HT-29 (cell line): ENCODE measurements around the gene ERGIC2. TPM values are rescaled to one million over a fixed set of nuclear protein-coding genes. Genes with fewer than 3 reads are reported as not detected.

ENCODE experiments used
- DNase-seq: peaks from one replicate; pipeline ENCODE4 v3.0.0-alpha.2; 2015; ENCODE audit warnings: low spot score
- total RNA-seq: library from RNA; depleted of rRNA; stranded (reverse); fragments of >200 nt; shearing (Covaris generic); gene quantifications from 2 replicates; pipeline ENCODE4 v1.2.3, GENCODE V29; 2014

The ERGIC2 gene
- total RNA-seq, 1 experiment from 2014 or later, result 25.2 TPM

DNA sequence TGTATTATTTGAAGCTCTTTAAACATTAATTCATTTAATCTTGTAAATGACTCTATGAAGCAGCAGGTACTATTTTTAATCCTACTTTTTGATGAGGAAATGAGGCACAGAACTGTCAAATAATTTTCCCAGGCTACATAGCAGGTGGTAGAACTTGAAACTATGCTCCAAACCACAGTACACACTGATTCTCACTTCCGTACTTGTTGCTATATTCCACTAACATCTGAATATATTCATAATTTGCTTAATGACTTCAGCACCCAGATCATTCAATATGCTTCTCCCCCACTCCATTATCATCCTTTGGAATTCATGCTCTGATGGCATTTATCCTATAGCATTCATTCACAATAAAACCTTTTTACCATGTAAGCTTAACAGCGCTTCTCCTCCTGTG, 4.9 kb downstream of the ERGIC2 start:
- no peak for DNase-seq

DNA sequence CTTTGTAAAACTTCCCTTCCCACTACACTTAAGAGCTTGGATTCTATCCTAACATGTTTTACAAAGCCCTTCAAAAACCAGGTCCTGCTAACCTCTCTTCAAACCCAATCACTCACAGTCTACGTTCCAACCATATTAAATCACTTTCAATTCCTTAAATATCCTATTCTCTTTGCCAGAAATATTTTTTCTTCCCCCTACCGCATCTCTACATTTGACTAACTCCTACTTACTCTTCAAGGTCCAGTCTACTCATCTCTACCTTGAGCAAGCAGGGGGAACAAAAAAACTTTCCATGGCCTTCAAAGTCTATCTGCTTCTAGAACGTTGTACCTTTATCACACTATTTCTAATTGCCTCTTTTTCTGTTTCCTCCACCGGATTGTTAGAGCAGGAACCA, 6.1 kb downstream of the ERGIC2 start:
- DNase-seq, result no peak

DNA sequence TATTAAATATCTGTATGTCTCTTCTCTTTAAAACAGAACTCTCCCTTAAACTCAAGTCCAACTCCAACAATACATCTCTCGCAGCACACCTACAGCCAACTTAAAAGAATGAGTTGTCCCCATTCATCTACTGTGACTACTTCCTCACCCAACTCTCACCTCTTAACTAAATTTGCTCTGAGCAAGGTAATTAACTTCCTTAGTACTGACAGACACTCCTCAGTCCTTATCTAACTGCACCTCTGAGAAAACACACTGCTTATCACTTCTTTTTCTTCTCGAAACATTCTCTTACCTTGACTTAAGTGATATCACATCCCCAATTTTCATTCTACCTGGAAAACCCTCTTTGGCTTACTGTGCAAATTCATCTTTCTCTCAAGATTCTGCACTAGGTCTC, 7.0 kb downstream of the ERGIC2 start:
- no peak for DNase-seq

DNA sequence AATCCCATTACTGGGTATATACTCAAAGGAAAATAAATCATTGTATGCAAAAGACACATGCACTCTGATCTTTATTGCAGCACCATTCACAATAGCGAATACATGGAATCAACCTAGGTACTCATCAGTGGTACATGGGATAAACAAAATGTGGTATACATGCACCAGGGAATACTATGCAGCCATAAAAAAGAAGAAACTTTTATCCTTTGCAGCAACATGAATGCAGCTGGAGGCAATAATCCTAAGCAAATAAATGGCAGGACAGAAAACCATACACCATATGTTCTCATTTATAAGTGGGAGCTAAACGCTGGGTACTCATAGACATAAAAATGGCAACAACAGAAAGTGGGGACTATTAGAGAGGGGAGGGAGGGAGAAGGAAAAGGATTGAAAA, 15.9 kb downstream of the ERGIC2 start:
- DNase-seq, result no peak

DNA sequence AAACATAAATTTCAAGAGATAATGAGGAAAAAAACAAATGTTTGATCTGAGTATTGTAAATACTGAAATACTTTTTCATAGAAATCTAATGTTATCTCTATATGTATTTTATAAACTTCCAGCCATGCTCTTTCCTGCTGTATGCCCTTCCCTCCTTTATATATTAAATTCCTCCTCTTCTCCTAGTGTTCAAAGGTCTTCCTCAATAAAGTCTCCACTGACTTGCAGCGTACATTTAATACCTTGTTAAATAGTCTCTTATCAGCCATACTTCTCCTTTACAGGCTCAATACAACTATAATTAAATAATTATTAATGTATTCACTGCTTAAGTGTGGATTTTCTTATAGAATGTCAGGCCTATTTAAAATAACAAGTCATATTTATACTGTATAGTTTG, 26.0 kb downstream of the ERGIC2 start:
- DNase-seq, result peak; percentile 11

DNA sequence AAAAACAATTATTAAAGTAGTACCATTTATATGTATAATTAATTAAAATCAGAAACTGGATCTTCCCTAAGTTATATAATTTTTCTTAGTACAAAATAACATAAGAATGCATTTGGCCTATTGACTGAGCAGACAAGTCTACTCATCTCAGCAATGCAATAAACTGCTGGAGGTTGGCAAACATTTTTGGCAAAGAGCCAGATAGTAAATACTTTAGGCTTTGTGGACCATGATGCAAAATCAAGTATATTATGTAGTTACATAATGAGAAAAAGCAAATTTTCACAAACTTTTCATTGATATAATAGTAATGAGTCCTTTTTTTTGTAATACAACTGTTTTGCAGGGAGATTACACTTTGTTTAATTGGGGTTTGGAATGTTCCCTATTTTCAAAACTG, 30.9 kb downstream of the ERGIC2 start:
- DNase-seq, result peak; percentile 55

DNA sequence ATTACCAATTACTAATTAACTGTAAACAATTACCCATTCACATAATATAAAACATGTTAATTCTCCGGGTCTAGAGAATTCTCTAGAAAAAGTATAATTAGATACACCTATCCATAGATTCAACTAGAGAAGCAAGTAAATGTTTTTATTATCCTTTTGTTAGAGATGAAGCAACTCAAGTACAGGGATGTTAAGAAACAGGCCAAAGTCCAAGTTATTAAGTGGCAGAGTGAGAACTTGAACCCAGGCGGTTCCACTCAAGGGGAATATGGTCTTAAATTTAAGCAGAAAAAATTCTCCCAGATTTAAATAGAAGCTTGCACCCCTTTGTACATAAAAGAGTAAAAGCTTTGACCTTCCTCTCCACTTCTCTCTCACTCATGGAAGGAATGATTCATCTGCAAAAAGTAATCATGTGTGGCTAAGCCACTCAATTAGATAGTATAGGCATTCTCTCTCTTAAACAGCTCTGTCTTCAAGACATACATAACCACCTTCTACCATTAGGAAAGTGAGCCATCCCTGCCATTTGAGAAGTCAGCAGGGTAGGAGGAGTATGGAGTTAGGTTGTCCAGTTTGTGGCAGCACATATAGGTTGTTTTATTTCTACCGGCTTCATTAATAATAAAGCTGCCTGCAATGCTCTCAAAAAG, 34.1 kb downstream of the ERGIC2 start:
- peak; percentile 5 for DNase-seq

DNA sequence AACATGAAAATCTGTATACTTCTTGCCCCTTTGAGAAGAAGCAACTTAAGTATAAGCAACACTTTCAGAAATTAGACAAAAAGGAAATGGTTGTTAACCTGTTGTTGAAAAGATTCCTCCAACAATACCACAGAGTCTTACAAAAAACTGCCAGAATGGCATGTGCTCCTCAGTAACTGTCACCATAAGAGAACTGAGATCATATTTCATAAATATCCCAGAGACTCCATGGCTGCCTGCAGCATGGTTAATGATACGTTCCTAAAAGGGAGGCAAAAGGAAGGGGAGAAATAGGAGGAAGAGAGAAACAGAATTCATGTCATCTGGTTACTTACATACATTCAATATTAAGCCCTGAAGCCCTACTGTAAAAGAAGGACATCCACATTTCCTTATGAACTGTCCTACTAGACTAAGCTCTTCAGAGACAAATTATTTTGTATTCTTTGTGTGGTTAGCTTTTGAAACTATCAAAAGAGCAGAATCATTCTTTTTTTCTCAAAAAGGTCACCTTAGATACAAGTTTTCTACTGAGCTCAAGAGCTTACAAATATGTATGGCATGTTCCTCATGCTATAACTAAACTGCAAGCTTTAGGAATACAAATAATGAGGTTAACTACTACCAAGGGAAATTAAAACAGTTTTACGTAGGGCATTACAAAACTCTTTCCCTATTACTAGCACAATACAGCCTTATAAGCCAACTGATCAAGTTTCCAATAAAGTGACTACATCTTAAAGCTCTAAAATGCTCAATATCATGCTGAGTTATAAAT, 37.8 kb downstream of the ERGIC2 start:
- DNase-seq, result no peak

DNA sequence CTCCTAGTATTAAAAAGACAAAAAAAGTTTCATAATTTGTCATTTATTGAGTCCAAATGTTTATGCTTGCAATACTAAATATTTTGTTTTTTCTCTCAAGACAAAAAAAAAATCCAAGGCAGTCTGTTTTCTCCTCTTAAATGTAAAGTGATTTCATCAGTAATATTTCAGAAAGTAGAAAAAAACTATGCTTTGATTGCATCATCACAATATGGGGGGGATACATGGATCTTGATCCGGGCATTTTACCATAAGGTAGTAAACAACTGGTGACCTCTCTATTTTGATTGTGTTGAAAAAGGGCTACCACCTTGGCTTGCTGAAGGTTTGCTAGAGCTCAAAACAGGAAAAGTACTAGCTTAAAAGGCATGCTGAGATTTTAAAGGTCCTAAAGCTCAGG, 43.6 kb downstream of the ERGIC2 start:
- no peak for DNase-seq

DNA sequence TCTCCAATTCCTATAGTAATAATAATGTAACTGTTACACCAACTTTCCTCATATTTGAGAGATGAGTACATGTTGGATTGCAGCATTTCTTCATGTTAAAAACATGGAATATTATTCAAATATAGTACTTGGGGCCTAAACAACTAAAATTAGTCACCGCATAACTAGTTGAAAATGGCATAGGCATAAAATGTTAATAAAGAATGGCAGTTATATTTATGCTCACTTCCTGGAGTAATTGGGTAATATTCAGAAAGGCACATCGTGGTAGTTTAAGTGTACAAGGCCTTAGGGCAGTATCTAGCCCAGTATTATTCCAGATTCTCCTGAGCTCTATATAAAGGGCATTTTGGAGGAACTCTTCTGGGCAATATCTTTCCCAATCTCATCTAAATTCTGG, 46.0 kb downstream of the ERGIC2 start:
- no peak for DNase-seq

DNA sequence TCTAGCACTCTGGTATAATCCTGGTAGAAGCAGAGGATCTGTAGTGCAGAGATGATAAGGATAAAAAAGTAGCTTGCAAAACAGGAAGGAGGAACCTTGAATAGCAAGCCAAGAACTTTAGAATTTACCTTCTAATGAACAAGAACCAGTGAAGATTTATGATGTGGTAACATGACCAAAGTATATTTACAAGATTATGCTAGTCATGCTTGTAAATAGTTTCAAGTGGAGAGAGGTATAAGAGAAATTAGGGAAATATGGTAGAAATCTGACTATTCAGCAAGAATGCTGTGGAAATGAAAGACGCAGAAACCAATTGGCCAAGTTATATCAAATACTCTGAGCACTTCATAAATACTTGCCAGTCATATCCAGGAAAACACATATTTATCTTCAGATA, 47.8 kb downstream of the ERGIC2 start:
- no peak for DNase-seq

DNA sequence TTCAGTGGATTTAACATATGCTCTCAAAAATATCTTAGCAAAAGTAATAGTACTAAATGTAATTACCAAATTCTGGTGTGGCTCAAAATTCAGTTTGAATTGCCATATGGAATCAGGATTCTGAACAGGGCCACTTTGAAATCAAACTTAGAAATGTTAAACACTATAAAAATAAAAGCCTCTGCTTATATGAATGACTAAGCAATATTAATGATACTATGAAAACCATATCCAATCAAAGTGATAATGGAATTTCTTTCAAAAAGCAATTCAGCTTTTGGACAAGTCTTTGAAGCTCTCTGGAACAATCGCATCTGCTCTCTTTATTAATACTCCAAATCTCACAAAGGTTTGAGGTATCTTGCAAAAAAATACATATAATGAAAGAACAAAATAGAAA, 51.6 kb downstream of the ERGIC2 start:
- DNase-seq, result no peak

DNA sequence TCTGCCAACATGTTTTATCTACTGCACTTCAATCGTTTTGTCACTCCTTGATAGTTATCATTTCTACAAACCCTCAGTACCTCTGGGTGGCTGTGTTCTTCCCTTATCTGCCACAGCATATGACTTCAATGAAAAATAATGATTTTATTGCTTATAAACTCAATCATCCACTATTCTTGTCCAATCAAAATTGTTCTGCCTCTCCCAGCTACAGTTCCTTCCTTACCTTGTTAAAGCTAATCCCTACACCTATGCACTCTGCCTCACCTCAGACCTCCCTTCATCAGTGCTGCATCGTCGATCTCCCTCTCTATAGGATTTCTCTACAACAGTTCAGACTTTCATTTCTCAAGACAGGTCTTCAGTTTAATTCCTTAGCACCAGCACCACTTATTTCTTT, 58.8 kb downstream of the ERGIC2 start:
- DNase-seq, result no peak

DNA sequence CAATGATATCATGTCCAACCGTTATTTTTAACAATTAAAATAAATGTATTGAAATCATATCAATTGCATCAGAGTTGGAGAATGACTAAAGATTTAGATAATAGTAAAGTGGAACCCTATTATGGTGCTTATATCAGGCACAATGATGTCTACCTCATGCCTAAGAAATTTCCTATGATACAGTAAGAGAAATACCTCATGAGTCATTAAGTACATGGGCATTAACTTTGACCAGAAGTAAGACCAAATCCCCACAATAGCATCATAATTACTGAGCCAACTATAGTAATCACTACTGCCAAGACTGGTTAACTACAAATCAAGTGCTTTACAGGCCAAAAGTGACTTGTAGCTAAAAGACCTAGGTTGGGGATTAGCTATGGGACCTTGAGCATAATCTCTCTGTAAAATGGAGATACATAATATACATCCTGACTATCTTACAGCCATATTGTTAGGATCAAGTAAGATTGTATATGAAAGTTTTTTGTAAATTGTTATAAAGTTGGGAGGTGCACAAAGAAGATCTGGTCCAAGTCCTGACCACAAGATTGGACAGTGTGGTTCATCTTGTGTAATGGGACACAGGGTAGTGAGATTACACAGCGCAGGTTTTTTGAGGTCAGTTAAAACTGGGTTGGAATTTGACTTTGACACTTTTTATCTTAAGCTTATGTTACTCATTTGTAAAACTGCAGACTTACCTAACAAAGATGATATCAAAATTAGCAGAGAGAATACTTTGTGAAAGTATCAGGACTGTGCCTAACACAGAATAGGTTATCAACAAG, 60.5 kb downstream of the ERGIC2 start:
- no peak for DNase-seq

DNA sequence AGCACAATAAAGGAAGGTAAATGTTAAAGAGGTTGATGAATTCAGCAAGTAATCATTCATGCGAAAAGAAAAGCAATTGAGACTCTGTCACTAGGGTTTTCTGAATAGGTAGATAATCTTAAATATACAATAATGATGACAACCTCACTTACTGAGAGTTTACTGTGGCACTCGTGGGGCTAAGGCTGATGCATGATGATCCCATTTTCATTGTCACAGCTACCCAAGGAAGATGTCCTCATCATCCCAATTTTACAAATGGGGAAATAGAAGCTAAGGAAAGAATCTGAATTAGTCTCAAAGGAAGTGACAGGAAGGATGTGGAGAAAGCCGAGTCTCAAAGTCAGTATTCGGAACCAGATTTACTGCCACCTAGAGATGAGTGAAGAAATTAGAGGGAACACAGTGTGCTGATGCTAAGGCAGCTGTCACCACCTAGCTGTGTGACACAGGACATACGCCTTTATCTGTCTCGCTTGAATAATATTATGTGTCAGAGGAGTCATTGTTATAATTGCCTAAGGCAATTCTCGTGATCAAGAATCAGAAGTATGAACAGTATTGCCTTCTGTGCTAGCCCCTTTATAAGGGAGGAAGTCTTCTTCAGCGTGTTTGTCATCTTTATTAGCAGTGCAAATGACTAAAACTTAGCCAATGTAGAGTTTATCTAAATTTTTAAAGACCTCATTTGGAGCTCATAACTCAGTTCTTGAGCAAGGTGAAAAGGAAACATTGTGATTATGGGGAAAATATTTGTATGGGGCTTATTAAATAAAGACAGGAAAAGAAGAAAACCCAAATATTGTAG, 63.2 kb downstream of the ERGIC2 start:
- DNase-seq, result peak; percentile 91

DNA sequence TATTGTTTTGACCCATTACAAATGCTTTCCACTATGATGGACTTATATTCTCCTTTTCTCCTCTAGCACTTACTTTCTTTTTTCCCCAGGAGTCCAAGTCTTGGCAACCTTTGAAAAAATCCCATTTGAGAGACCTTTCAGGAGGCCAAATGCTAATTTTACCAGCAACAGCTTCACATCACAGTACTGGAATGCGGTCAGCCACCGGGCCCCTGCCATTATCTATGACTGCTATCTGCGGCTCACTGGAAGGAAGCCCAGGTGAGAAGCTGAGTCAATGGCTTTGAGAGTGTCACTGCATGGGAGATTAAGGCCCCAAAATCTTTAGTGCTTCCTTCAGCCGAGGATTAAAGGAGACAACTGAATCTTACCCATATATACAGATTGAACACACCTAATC, 64.2 kb downstream of the ERGIC2 start:
- no peak for DNase-seq

DNA sequence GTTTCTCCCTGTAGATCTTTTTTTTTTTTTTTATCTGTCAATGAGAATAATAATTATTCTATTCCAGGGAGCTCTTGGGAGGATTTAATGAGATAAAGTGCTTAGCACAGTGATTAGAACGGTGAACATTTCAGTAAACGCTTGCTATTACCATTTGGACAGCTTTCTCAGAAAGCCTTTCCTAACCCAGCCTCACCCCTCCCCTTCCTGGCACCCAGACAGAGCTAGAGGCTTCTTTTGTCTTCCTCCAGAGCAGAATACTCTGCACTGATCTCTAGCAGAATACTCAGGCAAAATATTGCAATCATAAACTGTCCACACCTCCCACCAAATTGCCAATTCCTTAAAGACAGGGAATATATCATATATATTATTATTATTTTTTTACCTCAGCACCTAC, 66.6 kb downstream of the ERGIC2 start:
- DNase-seq, result no peak

DNA sequence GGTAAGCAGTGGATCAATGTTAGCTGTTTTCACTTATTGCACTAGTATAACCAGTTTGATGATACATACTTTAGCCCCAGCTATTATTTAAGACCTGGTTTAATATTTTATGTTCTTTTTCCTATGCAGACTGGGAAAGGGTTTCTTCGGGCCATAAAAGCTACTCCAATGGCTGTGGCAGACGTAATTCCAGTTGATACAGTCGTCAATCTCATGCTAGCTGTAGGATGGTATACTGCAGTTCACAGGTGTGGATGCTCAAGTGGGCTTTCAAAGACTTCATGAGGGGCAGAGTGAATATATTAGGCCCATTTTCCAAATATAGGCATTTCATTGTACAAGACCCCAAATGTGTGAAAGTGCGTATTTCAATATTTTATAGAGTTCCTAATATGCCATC, 70.1 kb downstream of the ERGIC2 start:
- DNase-seq, result no peak

DNA sequence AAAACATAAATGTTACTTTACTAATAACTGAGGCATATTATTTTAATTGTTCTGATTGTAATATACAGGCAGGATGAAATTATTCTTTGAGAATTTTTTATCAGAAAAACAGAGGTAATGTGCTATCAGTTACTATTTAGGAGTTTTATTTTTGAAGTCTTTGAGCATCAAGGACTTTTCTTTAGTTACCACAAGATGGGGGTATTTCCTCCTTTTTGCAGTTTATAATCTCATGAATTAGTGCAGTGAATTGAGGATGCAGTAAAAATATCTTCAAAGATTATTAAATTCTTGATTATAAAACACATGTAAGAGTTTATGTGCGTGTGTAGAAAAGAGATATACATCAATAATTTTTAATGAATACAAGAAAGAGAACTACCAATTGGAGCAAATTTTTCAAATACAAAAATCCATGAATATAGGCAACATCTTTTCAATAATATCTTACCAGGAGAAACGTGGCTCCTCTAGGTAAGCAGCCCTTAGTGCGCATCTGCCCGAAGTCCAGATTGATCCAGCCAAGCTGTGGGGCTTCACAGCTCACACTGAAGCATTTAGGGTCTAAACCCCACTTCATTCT, 71.6 kb downstream of the ERGIC2 start:
- peak; percentile 21 for DNase-seq

DNA sequence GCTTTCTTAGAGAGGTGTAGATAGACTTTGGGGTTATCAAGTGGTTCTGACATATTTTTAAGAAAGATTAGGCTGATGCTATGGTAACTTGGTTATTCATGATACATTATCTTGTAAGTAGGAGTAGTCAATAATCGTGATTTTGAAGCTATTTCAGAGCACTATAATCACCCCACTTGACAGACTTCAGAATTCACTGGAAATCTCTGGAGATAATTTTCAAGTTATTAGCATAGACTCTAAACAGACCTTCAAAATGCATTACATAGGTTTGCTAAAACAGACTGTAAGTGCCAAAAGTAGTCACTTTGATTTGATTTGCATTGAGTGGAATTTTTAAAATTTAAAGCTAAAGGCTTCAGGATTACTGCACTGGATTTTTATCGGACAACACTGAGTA, 74.3 kb downstream of the ERGIC2 start:
- DNase-seq, result no peak

DNA sequence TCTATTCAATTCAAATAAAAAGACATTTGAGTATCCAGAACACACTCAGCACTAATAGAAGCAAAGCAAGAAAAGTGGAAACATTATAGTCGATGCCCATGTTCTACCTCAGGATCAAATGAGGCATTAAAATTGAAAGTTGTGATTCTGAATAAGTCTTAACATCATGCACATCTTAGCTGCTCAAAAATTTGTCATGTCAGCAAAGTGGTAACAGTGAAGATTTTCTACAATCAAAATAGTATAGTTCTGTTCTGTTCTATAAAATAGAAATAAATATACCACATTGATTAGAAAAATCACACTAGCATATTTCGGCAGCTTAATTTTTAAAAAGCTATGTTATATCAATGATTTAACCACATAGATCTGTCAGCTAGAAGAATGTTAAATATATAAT, 74.7 kb downstream of the ERGIC2 start:
- DNase-seq, result no peak
